GM10847 (cell line): ENCODE measurements around the gene CLTCL1.

Experiments used
- POLR2A ChIP-seq: IDR thresholded peaks from 2 replicates; pipeline ENCODE4 v1.6.1; 2011; ENCODE audit not compliant: insufficient read length; ENCODE audit errors: extremely low read depth

The CLTCL1 gene

GRCh38 chr22:19213001-19213400, 78.5 kb downstream of the CLTCL1 start:
- no peak for TF ChIP-seq POLR2A

DNA sequence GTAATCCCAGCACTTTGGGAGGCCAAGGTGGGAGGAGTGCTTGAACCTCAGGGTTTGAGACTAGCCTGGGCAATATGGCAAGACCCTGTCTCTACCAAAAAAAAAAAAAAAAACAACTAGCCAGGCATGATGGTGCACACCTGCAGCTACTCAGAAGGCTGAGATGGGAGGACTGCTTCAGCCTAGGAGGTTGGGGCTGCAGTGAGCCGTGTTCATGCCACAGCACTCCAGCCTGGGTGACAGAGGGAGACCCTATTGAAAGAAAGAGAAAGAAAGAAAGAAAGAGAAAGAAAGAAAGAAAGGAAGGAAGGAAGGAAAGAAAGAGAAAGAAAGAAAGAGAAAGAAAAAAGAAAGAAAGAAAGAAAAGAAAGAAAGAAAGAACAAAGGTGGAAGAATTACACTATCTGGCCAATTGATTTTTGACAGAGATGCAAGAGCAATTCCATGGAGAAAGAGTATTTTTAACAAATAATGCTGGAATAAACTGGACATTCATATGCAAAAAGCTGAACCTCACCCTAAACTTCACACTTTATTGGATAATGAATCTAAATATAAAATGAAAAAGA, 79.1 kb downstream of the CLTCL1 start:
- TF ChIP-seq POLR2A: no peak

GRCh38 chr22:19210188-19210587, 81.3 kb downstream of the CLTCL1 start:
- TF ChIP-seq POLR2A: no peak

GRCh38 chr22:19208287-19208847, 83.2 kb downstream of the CLTCL1 start:
- TF ChIP-seq POLR2A: no peak

DNA sequence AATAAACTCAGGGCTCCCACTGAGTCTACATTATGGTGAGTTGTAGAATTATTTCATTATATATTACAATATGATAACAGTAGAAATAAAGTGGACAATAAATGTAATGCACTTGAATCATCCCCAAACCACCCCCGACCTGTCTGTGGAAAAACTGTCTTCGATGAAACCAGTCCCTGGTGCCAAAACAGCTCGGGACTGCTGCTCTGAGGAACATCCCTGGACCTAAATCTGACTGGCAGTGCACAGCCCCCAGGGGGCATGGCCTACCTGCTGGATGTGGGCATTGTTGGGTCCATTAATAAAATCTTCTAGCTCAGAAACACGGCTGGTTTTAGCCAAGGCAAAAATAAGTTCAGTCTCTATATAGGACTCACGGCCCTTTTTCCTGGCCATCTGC, 83.6 kb downstream of the CLTCL1 start:
- TF ChIP-seq POLR2A: no peak

- TF ChIP-seq POLR2A: no peak
Measured at GRCh38 chr22:19207401-19207808, 84.1 kb downstream of the CLTCL1 start.

DNA sequence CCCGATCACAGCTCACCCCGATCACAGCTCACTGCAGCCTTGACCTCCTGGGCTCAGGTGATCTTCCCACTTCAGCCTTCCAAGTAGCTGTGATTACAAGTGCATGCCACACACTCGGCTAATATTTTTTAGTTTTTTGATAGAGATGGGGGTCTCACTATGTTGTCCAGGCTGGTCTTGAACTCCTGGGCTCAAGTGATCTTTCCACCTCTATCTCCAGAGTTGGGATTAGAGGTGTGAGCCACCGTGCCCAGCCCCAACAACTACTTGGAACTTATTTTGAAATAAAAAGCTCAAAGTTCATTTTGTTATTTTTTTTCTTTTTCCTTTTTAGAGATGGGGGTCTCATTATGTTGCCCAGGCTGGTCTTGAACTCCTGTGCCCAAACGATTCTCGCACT, 85.2 kb downstream of the CLTCL1 start:
- no peak for TF ChIP-seq POLR2A

DNA sequence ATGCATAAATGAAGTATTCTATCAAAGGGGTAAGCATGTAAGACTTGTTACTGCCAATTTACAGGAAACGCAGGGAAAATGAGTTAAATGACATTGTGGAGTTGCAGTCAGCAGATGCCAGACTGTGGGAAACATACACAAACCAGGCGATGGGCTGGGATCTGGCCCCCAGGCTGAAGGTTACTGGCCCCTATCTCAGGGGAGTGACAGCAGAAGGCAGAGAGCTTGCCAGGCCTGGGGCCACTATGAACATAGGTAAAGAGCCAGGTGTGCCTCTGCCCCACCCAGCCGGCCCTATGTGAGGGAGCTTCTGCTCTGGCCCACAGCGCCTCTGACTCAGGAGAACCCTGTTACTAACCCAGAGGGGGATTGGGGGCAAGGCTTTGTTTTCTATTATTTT, 86.9 kb downstream of the CLTCL1 start:
- TF ChIP-seq POLR2A: no peak

DNA sequence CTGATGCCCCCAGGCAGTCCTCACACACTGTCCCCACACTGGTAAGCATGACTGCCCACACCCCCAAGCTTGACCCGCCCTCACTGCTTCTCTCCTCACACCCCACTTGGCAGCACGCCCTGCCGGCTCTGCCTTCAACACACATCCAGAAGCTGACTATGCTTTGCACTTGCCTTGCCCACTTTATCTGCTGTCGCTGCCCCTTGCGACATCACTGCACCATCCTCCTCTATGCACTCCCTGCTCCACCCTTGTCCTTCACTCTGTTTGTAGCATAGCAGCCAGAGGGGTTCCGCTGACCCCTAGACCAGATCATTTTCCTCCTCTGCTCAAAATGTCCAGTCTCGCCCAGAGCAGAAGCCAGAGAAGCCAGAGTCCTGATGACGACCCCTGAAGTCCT, 87.7 kb downstream of the CLTCL1 start:
- no peak for TF ChIP-seq POLR2A

- TF ChIP-seq POLR2A: no peak
Measured at GRCh38 chr22:19201869-19202798, 89.4 kb downstream of the CLTCL1 start.

- TF ChIP-seq POLR2A: no peak
Measured at GRCh38 chr22:19201130-19201868, 90.2 kb downstream of the CLTCL1 start.

GRCh38 chr22:19199479-19199878, 92.0 kb downstream of the CLTCL1 start:
- no peak for TF ChIP-seq POLR2A

DNA sequence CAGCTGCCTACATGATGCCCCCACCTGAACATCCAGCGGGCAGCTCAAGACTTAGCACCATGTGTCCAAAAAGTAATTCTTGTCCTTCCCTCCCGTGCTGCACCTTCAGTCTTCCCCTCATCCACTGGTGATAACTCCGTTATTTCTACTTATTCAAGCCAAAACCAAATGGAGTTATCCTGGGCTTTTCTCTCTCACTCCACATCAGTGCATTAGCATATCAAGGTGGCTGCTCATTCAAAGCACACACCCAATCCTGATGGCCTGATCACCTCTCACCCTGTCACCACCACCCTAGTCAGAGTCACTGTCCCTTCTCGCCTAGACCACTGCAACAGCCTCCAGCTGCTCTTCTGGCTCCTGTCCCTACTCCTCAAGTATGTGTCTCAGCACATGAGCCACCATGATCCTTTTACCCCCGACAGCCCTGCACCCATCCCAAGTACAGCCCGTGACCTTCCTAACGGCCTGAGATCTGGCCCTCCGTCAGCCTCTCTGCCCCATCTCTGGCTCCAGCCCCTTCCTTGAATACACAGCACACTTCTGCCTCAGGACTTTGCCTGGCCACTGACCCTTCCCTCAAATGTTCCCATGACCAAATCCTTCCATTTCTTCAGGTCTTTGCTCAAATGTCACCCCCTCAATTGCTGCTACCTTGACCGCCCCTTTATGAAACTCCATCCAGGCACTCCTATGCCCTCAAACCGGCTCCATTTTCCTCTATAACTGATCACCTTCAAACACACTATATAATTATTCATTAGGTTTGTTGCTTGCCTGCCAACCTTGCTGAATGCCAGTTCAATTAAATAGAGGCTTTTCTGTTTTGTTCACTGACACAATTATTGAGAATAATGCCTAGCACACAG, 93.3 kb downstream of the CLTCL1 start:
- no peak for TF ChIP-seq POLR2A

DNA sequence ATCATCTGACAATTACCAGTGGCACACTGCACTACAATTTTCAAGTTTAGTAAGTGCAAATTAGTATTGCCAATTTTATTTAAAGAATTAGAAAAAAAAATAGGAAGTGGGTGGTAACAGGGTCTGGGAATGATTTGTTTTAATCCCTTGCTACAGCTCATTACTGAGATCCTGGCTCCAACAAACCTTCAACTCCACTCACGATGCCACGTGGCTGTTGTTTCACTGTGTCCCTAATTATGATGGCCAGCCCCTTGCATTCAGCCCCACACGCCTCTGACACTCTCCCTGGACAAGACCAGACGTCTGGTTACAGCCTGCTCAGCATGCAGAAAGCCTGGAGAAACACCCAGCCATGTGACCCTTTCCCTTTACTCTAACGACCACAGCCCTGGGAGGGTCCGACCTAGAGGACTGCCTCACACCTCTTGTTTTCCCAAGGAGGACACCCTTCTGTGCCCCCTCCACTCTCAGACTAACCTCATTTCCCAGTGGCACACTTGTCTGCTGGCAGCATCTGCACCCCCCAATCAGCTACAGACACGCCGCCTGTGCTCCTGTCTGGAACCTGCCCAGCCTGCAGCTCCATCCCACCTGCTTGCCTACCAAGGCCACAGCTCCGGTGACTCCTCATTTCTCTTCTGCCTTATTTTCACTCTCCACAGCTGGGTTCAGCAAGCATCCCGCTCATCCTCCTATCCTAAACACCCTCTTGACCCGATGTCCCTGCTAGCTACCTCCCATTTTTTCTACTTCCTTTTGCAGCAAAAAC, 94.5 kb downstream of the CLTCL1 start:
- no peak for TF ChIP-seq POLR2A
